Measurements from ENCODE around the gene FPR3.

DNA sequence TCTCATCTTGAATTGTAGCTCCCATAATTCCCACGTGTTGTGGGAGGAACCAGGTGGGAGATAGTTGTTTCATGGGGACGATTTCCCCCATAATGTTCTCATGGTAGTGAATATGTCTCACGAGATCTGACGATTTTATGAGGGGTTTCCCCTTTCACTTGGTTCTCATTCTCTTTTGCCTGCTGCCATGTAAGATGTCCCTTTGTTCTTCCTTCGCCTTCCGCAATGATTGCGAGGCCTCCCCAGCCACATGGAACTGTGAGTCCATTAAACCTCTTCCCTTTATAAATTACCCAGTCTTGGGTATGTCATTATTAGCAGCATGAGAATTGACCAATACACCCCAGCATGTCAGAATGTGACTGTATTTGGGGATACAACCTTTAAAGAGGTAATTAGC lies 39.4 kb upstream of the FPR3 start:
- TF ChIP-seq CTCF (IDR thresholded peaks at IDR 0.05) (no peak), POLR2A (IDR thresholded peaks at IDR 0.05) (no peak)

Data from adrenal gland (tissue), 5 donors.